Suprapubic skin (tissue), 4 donors: Measurements from ENCODE around the gene CACNA1E. TPM values are rescaled to one million over a fixed set of nuclear protein-coding genes. Genes with fewer than 3 reads are reported as not detected.

ENCODE experiments used
- DNase-seq, 2 donors: peaks; one replicate each; pipeline ENCODE4 v3.0.0-alpha.2; 2019; ENCODE audit warnings: low spot score in 2 of 2
- H3K27ac ChIP-seq: fragments of 200-600 bp; sonication (generic); one replicate; pipeline ENCODE4 v1.5.1; 2019
- H3K27me3 ChIP-seq: fragments of 200-600 bp; sonication (generic); one replicate; pipeline ENCODE4 v1.5.1; 2019
- H3K36me3 ChIP-seq: fragments of 200-600 bp; sonication (generic); one replicate; pipeline ENCODE4 v1.5.1; 2019
- H3K4me1 ChIP-seq: fragments of 200-600 bp; sonication (generic); one replicate; pipeline ENCODE4 v1.5.1; 2019
- H3K4me3 ChIP-seq: fragments of 200-600 bp; sonication (generic); one replicate; pipeline ENCODE4 v1.5.1; 2019; ENCODE audit warnings: mild to moderate bottlenecking
- H3K9me3 ChIP-seq: fragments of 200-600 bp; sonication (generic); one replicate; pipeline ENCODE4 v1.5.1; 2019
- EP300 ChIP-seq: sonication (generic); formaldehyde crosslinking; IDR thresholded peaks from one replicate; pipeline ENCODE4 v1.6.1; 2017; ENCODE audit warnings: antibody characterized with exemption
- POLR2A ChIP-seq, 2 donors: fragments of 450-650 bp; IDR thresholded peaks; one replicate each; pipeline ENCODE4 v1.6.1; 2017; ENCODE audit warnings: antibody characterized with exemption in 2 of 2, mild to moderate bottlenecking in 2 of 2, moderate library complexity in 2 of 2
- POLR2AphosphoS5 ChIP-seq, 3 donors: sonication (generic); formaldehyde crosslinking; IDR thresholded peaks; one replicate each; pipeline ENCODE4 v1.6.1; 2017; ENCODE audit warnings: antibody characterized with exemption in 3 of 3
- WGBS: methylation state at CpG from one replicate; pipeline ENCODE4 v1.1.5; 2018; 5-methylcytosine and 5-hydroxymethylcytosine counted together
- total RNA-seq, 4 donors: library from RNA; depleted of rRNA; stranded (reverse); fragments of >200 nt; gene quantifications; one replicate each; pipeline ENCODE4 v1.1.0, GENCODE V29; 2016
- TF ChIP-seq, protein P1 (sequence below), 2 donors: fragments of 200-600 bp in 1 of 2; fragments of 450-650 bp in 1 of 2; sonication (generic) in 1 of 2; IDR thresholded peaks; one replicate each; pipeline ENCODE4 v1.5.1; 2016 to 2019; ENCODE audit warnings: antibody characterized with exemption in 2 of 2, mild to moderate bottlenecking in 1 of 2, moderate library complexity in 1 of 2

The CACNA1E gene
- total RNA-seq, 4 donors from 2014 or later, result not detected

- H3K36me3 ChIP-seq, result no peaks in the 10 kb centered on the region
Observed at GRCh38 chr1:181748013-181748412, 264.7 kb downstream of the CACNA1E start.

DNA sequence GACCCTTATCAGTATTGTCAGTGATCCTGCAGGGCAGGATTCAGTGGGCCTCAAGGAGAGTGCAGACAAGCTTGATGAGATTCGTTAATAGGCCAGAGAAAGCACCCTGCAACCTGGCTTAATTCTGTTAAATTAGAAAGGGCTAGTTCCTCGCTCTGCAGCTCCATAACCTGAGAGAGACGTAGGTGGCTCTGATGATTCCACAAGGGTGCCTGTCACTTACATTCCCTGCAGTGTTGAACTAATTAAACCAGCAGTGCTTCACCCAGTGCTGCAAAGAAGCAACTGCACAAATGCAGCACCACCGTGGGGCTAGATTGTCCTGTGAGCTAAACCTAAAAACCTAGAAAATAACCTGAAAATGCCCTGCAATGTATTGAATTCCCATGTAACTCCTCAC, 270.8 kb downstream of the CACNA1E start:
- WGBS, result 72% methylated on average over 4 of the region's 4 CpGs
- no peaks in the 10 kb centered on the region for H3K27me3 ChIP-seq
- H3K36me3 ChIP-seq, result no peaks in the 10 kb centered on the region
- no peak overlapping the region for H3K27ac ChIP-seq
- no peak for TF ChIP-seq POLR2AphosphoS5 (IDR thresholded peaks at IDR 0.05)
- no peak for TF ChIP-seq EP300
- TF ChIP-seq, protein P1, sequence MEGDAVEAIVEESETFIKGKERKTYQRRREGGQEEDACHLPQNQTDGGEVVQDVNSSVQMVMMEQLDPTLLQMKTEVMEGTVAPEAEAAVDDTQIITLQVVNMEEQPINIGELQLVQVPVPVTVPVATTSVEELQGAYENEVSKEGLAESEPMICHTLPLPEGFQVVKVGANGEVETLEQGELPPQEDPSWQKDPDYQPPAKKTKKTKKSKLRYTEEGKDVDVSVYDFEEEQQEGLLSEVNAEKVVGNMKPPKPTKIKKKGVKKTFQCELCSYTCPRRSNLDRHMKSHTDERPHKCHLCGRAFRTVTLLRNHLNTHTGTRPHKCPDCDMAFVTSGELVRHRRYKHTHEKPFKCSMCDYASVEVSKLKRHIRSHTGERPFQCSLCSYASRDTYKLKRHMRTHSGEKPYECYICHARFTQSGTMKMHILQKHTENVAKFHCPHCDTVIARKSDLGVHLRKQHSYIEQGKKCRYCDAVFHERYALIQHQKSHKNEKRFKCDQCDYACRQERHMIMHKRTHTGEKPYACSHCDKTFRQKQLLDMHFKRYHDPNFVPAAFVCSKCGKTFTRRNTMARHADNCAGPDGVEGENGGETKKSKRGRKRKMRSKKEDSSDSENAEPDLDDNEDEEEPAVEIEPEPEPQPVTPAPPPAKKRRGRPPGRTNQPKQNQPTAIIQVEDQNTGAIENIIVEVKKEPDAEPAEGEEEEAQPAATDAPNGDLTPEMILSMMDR (IDR thresholded peaks at IDR 0.05), result no peak
- TF ChIP-seq POLR2A (IDR thresholded peaks at IDR 0.05), result no peak
- H3K4me1 ChIP-seq, result no peaks in the 10 kb centered on the region
- no peaks in the 10 kb centered on the region for H3K9me3 ChIP-seq
- H3K4me3 ChIP-seq, result no peak overlapping the region
- no peak for DNase-seq

More at GRCh38 chr1:181748013-181748412, 264.7 kb downstream of the CACNA1E start:
- no peak for DNase-seq
- TF ChIP-seq EP300 (no peak), POLR2A (IDR thresholded peaks at IDR 0.05) (no peak), POLR2AphosphoS5 (IDR thresholded peaks at IDR 0.05) (no peak)
- TF ChIP-seq, protein P1 (IDR thresholded peaks at IDR 0.05), result no peak
- no peak overlapping the region for H3K27ac ChIP-seq
- H3K4me3 ChIP-seq, result no peak overlapping the region
- no peaks in the 10 kb centered on the region for H3K4me1 ChIP-seq
- no peaks in the 10 kb centered on the region for H3K27me3 ChIP-seq
- H3K9me3 ChIP-seq, result no peaks in the 10 kb centered on the region
- WGBS, result 72% methylated on average over 2 of the region's 2 CpGs

- Histone ChIP-seq H3K4me3 (no peak overlapping the region), H3K36me3 (no peaks in the 10 kb centered on the region), H3K27ac (no peak overlapping the region), H3K27me3 (peaks cover 6% of the 10 kb centered on the region), H3K4me1 (no peaks in the 10 kb centered on the region), H3K9me3 (no peaks in the 10 kb centered on the region)
- 71% methylated on average over 3 of the region's 3 CpGs for WGBS
- DNase-seq, result no peak
- TF ChIP-seq EP300 (no peak), POLR2AphosphoS5 (IDR thresholded peaks at IDR 0.05) (no peak), POLR2A (IDR thresholded peaks at IDR 0.05) (no peak)
- TF ChIP-seq, protein P1 (IDR thresholded peaks at IDR 0.05), result no peak
Observed at GRCh38 chr1:181759481-181759880, 276.2 kb downstream of the CACNA1E start.

GRCh38 chr1:181763736-181764135, 280.4 kb downstream of the CACNA1E start:
- no peak for TF ChIP-seq POLR2AphosphoS5 (IDR thresholded peaks at IDR 0.05)
- no peak for TF ChIP-seq EP300
- TF ChIP-seq, protein P1 (IDR thresholded peaks at IDR 0.05), result no peak
- no peak overlapping the region for H3K4me3 ChIP-seq

DNA sequence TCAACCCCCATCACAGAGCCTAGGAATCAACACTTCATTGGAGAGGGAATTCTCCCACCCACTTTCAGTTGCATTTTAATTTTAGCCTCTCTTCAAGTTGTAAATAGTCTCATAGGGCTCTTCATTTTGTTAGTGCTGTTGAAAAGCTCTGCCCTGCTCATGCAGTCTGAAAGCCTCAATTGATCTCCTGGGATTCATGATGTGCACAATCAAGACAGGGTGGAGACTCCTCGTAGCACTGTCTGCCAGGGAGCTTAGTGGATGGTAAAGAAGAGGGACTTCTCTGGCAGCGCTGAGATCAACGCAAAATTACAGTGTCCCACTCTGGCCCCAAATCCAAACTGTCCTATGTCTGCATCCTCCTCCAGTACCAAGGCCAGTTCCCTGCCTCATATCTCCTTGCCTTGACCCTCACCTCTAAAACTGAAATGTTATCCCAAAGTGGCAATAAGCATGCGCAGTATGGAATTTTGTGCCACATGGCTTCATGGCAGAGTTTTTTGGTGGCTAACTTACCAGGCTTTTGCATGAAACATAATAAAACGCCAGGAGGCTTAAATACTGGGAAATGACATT, 282.2 kb downstream of the CACNA1E start:
- no peak for DNase-seq
- WGBS, result 76% methylated on average over 5 of the region's 5 CpGs
- Histone ChIP-seq H3K27me3 (peaks cover 6% of the 10 kb centered on the region), H3K4me1 (peaks cover 7% of the 10 kb centered on the region), H3K27ac (no peak overlapping the region), H3K9me3 (no peaks in the 10 kb centered on the region), H3K36me3 (no peaks in the 10 kb centered on the region), H3K4me3 (no peak overlapping the region)
- TF ChIP-seq, protein P1 (IDR thresholded peaks at IDR 0.05), result no peak
- TF ChIP-seq POLR2A (IDR thresholded peaks at IDR 0.05), result no peak
- TF ChIP-seq POLR2AphosphoS5 (IDR thresholded peaks at IDR 0.05), result no peak
- TF ChIP-seq EP300, result no peak

More at GRCh38 chr1:181763736-181764135, 280.4 kb downstream of the CACNA1E start:
- no peaks in the 10 kb centered on the region for H3K9me3 ChIP-seq
- peaks cover 3% of the 10 kb centered on the region for H3K4me1 ChIP-seq
- peaks cover 6% of the 10 kb centered on the region for H3K27me3 ChIP-seq
- DNase-seq, result no peak
- H3K36me3 ChIP-seq, result no peaks in the 10 kb centered on the region
- no peak overlapping the region for H3K27ac ChIP-seq
